Measurements from ENCODE around the gene PIAS2. TPM values are rescaled to one million over a fixed set of nuclear protein-coding genes. Genes with fewer than 3 reads are reported as not detected.
"Not testable (repeated sequence)": the region's sequence is repeated elsewhere in the genome, so short reads cannot be mapped to it uniquely, and the experiment has no call there.

The PIAS2 gene
- total RNA-seq, 1 donor from 2014 or later: 24.5 TPM

DNA sequence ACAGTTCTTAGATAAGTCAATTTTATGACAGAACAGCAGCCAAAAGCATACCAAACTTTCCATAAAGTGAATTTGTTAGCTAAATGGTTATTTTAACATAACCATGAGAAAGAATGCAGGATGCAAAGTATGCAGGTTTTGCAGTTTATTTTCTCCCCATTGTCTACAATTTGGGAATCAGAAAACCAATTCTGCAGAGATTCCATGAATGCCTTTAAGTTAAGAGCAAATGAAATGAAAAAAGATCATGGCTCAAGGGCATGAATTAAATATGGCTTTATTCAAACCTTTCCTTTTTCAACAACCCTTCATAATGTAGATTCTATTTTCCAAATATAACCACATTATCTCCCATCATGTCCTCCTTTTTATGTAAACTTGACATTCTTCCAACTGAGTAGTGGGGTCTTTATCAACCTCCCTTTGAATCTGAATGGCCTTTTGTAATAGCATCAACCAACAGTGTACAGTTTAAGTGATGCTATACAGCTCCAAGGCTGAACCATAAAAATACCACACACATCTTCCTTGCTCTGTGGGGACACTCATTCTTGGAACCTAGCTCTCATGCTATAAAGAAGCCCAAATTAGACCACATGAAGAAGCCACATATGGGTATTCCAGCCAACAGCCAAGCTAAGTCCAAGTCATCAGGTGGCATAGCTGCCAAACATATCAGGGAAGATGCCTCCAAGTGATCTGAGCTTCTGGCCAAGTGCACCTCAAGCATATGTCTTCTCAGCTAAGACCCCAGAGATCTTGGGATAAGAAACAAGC is 49.8 kb downstream of the PIAS2 start:
- TF ChIP-seq, protein P1, sequence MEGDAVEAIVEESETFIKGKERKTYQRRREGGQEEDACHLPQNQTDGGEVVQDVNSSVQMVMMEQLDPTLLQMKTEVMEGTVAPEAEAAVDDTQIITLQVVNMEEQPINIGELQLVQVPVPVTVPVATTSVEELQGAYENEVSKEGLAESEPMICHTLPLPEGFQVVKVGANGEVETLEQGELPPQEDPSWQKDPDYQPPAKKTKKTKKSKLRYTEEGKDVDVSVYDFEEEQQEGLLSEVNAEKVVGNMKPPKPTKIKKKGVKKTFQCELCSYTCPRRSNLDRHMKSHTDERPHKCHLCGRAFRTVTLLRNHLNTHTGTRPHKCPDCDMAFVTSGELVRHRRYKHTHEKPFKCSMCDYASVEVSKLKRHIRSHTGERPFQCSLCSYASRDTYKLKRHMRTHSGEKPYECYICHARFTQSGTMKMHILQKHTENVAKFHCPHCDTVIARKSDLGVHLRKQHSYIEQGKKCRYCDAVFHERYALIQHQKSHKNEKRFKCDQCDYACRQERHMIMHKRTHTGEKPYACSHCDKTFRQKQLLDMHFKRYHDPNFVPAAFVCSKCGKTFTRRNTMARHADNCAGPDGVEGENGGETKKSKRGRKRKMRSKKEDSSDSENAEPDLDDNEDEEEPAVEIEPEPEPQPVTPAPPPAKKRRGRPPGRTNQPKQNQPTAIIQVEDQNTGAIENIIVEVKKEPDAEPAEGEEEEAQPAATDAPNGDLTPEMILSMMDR (IDR thresholded peaks at IDR 0.05; ENCODE audit: partially characterized antibody, unreplicated experiment): no peak
- no peak overlapping the region for H3K27ac Mint-ChIP-seq (ENCODE audit: unreplicated experiment)
- H3K36me3 Mint-ChIP-seq (ENCODE audit: unreplicated experiment): peaks cover 32% of the 10 kb centered on the region
- no peak overlapping the region for H3K4me3 Mint-ChIP-seq (ENCODE audit: unreplicated experiment)
- no peaks in the 10 kb centered on the region for H3K27me3 Mint-ChIP-seq (ENCODE audit: unreplicated experiment)
- DNase-seq: no peak
- H3K4me1 Mint-ChIP-seq (ENCODE audit: low read depth, unreplicated experiment): no peaks in the 10 kb centered on the region
- no peaks in the 10 kb centered on the region for H3K9me3 Mint-ChIP-seq (ENCODE audit: unreplicated experiment)

DNA sequence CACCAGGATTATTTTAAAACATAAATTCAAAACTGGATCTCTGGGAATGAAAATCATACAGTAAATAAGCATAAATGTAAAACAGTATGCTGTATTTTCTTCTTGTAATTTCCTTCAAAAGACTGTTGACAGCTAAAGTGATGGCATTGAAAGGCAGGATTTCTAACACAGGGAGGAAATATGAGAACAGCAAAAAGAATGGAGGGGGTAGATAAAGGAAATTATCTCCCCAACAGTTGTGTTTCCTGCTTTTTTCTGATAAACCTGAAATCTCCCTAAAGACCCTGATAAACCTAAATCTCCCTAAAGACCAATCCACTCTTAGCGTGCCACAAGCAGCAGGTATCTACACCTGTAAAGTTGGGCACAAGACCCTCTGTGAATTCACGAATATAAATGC is 50.8 kb downstream of the PIAS2 start:
- TF ChIP-seq, protein P1 (IDR thresholded peaks at IDR 0.05; ENCODE audit: partially characterized antibody, unreplicated experiment): no peak

DNA sequence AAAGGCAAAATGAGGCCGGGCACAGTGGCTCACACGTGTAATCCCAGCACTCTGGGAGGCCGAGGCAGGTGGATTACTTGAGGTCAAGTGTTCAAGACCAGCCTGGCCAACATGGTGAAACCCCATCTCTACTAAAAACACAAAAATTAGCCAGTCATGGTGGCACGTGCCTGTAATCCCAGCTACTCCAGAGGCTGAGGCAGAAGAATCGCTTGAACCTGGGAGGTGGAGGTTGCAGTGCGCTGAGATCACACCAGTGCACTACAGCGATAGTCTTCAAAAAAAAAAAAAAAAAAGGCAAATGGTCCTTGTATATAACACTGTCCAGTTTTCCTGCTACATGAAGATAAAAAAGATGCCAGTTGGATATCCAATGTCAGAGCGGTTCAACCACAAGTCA is 52.1 kb downstream of the PIAS2 start:
- H3K4me1 Mint-ChIP-seq (ENCODE audit: low read depth, unreplicated experiment); H3K27ac Mint-ChIP-seq (ENCODE audit: unreplicated experiment); H3K4me3 Mint-ChIP-seq (ENCODE audit: unreplicated experiment): not testable (repeated sequence)

More for the DNA sequence above, 50.8 kb downstream of the PIAS2 start:
- Mint-ChIP-seq H3K27ac (ENCODE audit: unreplicated experiment) (no peak overlapping the region), H3K36me3 (ENCODE audit: unreplicated experiment) (peaks cover 32% of the 10 kb centered on the region), H3K4me3 (ENCODE audit: unreplicated experiment) (no peak overlapping the region), H3K9me3 (ENCODE audit: unreplicated experiment) (no peaks in the 10 kb centered on the region), H3K27me3 (ENCODE audit: unreplicated experiment) (no peaks in the 10 kb centered on the region), H3K4me1 (ENCODE audit: low read depth, unreplicated experiment) (no peaks in the 10 kb centered on the region)
- DNase-seq: no peak

DNA sequence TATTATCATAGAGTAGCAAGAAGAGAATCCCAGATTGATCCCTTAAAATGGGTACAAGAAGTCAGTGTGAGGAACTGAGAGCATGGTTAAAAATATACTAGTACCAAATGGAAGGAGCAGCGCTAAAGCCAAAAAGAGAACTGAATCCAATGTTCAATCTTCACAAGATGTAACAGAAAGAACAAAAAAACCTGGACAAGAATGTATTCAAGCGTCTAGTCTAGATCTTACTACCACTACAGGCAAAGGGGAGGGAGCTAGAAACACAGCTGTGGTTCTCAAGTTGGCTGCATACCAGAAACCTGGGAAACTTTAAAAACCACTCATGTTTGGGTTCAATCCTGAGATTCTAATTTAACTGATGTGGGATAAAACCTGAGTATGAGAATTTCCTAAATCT is 57.5 kb downstream of the PIAS2 start:
- Mint-ChIP-seq H3K36me3 (ENCODE audit: unreplicated experiment) (no peaks in the 10 kb centered on the region), H3K4me3 (ENCODE audit: unreplicated experiment) (no peak overlapping the region), H3K27ac (ENCODE audit: unreplicated experiment) (no peak overlapping the region), H3K9me3 (ENCODE audit: unreplicated experiment) (no peaks in the 10 kb centered on the region), H3K27me3 (ENCODE audit: unreplicated experiment) (no peaks in the 10 kb centered on the region), H3K4me1 (ENCODE audit: low read depth, unreplicated experiment) (no peaks in the 10 kb centered on the region)
- DNase-seq: no peak
- TF ChIP-seq, protein P1 (IDR thresholded peaks at IDR 0.05; ENCODE audit: partially characterized antibody, unreplicated experiment): no peak

More for the DNA sequence above, 52.1 kb downstream of the PIAS2 start:
- not testable (repeated sequence) for H3K27me3 Mint-ChIP-seq (ENCODE audit: unreplicated experiment); DNase-seq; H3K9me3 Mint-ChIP-seq (ENCODE audit: unreplicated experiment)
- H3K36me3 Mint-ChIP-seq (ENCODE audit: unreplicated experiment): peaks cover 25% of the 10 kb centered on the region

DNA sequence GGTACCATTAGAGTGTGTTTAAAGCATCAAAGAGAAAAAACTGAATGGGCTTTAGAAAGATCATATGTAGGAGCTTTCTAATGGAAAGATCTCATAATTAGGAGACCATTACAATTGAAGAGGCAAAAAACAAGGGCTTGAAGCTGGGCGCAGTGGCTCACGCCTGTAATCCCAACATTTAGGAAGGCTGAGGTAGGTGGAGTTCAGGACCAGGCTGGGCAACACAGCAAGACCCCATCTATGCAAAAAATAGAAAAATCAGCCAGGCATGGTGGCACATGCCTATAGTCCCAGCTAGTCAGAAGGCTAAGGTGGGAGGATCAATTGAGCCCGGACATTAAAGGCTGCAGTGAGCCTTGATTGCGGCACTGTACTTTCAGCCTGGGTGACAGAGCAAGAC is 59.0 kb downstream of the PIAS2 start:
- H3K27ac Mint-ChIP-seq (ENCODE audit: unreplicated experiment): no peak overlapping the region
- no peak overlapping the region for H3K4me3 Mint-ChIP-seq (ENCODE audit: unreplicated experiment)
- H3K9me3 Mint-ChIP-seq (ENCODE audit: unreplicated experiment): no peaks in the 10 kb centered on the region
- no peaks in the 10 kb centered on the region for H3K4me1 Mint-ChIP-seq (ENCODE audit: low read depth, unreplicated experiment)
- no peaks in the 10 kb centered on the region for H3K27me3 Mint-ChIP-seq (ENCODE audit: unreplicated experiment)
- DNase-seq: no peak
- H3K36me3 Mint-ChIP-seq (ENCODE audit: unreplicated experiment): no peaks in the 10 kb centered on the region
- TF ChIP-seq, protein P1 (IDR thresholded peaks at IDR 0.05; ENCODE audit: partially characterized antibody, unreplicated experiment): no peak

Measured in glutamatergic neuron (in vitro differentiated cells).